Neural crest cell (in vitro differentiated cells): ENCODE results near the gene NUDT3. TPM values are rescaled to one million over a fixed set of nuclear protein-coding genes. Genes with fewer than 3 reads are reported as not detected.

Source experiments
- DNase-seq: peaks from one replicate; pipeline ENCODE4 v3.0.0; 2021; ENCODE audit warnings: low read depth, mixed read lengths, low spot score
- H3K27ac Mint-ChIP-seq: one replicate; pipeline ENCODE4 v1.8.0; 2021; ENCODE audit warnings: mild to moderate bottlenecking, mixed read lengths; ENCODE audit not compliant: unreplicated experiment
- H3K27me3 Mint-ChIP-seq: 2 replicates; pipeline ENCODE4 v1.8.0; 2021; ENCODE audit warnings: low read depth, mild to moderate bottlenecking, mixed read lengths
- H3K36me3 Mint-ChIP-seq: 2 replicates; pipeline ENCODE4 v1.8.0; 2021; ENCODE audit warnings: low read depth, mild to moderate bottlenecking, mixed read lengths
- H3K4me1 Mint-ChIP-seq: 2 replicates; pipeline ENCODE4 v1.8.0; 2021; ENCODE audit warnings: mixed read lengths
- H3K4me3 Mint-ChIP-seq: one replicate; pipeline ENCODE4 v1.8.0; 2021; ENCODE audit warnings: mild to moderate bottlenecking, mixed read lengths
- H3K9me3 Mint-ChIP-seq: 2 replicates; pipeline ENCODE4 v1.8.0; 2021; ENCODE audit warnings: mixed read lengths
- CTCF ChIP-seq: fragments of 200-600 bp; sonication (generic); conservative IDR thresholded peaks from 2 replicates; pipeline ENCODE4 v1.5.0; 2021; ENCODE audit warnings: antibody characterized with exemption, mild to moderate bottlenecking
- total RNA-seq: library from RNA; stranded (reverse); gene quantifications from 2 replicates; pipeline ENCODE4 v1.2.1, GENCODE V29; 2021

NUDT3 gene
- total RNA-seq, 1 donor from 2014 or later = 47.5 TPM

- DNase-seq = no peak
- no peaks in the 10 kb centered on the region for H3K36me3 Mint-ChIP-seq
Observed at GRCh38 chr6:34385793-34386195, 6.7 kb downstream of the NUDT3 start.

GRCh38 chr6:34384321-34385153, 7.9 kb downstream of the NUDT3 start:
- Mint-ChIP-seq H3K27ac (no peak overlapping the region), H3K36me3 (no peaks in the 10 kb centered on the region), H3K27me3 (no peaks in the 10 kb centered on the region), H3K4me3 (no peak overlapping the region), H3K9me3 (no peaks in the 10 kb centered on the region), H3K4me1 (peaks cover 34% of the 10 kb centered on the region)
- DNase-seq = no peak
- no peak for TF ChIP-seq CTCF

More at GRCh38 chr6:34385793-34386195, 6.7 kb downstream of the NUDT3 start:
- no peak for TF ChIP-seq CTCF
- H3K27ac Mint-ChIP-seq = no peak overlapping the region
- H3K27me3 Mint-ChIP-seq = no peaks in the 10 kb centered on the region
- no peak overlapping the region for H3K4me3 Mint-ChIP-seq
- H3K4me1 Mint-ChIP-seq = peaks cover 34% of the 10 kb centered on the region
- no peaks in the 10 kb centered on the region for H3K9me3 Mint-ChIP-seq

GRCh38 chr6:34383656-34384320, 8.7 kb downstream of the NUDT3 start:
- Mint-ChIP-seq H3K4me3 (no peak overlapping the region), H3K36me3 (no peaks in the 10 kb centered on the region), H3K9me3 (no peaks in the 10 kb centered on the region), H3K27ac (no peak overlapping the region), H3K27me3 (no peaks in the 10 kb centered on the region), H3K4me1 (peaks cover 28% of the 10 kb centered on the region)
- DNase-seq = no peak
- no peak for TF ChIP-seq CTCF

GRCh38 chr6:34383161-34383631, 9.3 kb downstream of the NUDT3 start:
- TF ChIP-seq CTCF = no peak
- Mint-ChIP-seq H3K27ac (no peak overlapping the region), H3K9me3 (no peaks in the 10 kb centered on the region), H3K27me3 (no peaks in the 10 kb centered on the region), H3K36me3 (no peaks in the 10 kb centered on the region), H3K4me1 (peaks cover 27% of the 10 kb centered on the region), H3K4me3 (no peak overlapping the region)
- no peak for DNase-seq

GRCh38 chr6:34381081-34381480, 11.4 kb downstream of the NUDT3 start:
- Mint-ChIP-seq H3K27me3 (no peaks in the 10 kb centered on the region), H3K4me1 (peaks cover 22% of the 10 kb centered on the region), H3K9me3 (no peaks in the 10 kb centered on the region), H3K27ac (no peak overlapping the region), H3K4me3 (no peak overlapping the region), H3K36me3 (no peaks in the 10 kb centered on the region)
- TF ChIP-seq CTCF = no peak
- no peak for DNase-seq
